SKM-1 (cell line): ENCODE results near the gene RMND5B.
A peak's percentile ranks its signal among the peaks of the same experiment; 100 is the strongest.
"Not testable (repeated sequence)": the region's sequence is repeated elsewhere in the genome, so short reads cannot be mapped to it uniquely, and the experiment has no call there.

Experiments used
- DNase-seq: peaks from one replicate; lab custom pipeline; 2025; ENCODE audit not compliant: unreplicated experiment; lab: John Stamatoyannopoulos, UW

RMND5B gene

DNA sequence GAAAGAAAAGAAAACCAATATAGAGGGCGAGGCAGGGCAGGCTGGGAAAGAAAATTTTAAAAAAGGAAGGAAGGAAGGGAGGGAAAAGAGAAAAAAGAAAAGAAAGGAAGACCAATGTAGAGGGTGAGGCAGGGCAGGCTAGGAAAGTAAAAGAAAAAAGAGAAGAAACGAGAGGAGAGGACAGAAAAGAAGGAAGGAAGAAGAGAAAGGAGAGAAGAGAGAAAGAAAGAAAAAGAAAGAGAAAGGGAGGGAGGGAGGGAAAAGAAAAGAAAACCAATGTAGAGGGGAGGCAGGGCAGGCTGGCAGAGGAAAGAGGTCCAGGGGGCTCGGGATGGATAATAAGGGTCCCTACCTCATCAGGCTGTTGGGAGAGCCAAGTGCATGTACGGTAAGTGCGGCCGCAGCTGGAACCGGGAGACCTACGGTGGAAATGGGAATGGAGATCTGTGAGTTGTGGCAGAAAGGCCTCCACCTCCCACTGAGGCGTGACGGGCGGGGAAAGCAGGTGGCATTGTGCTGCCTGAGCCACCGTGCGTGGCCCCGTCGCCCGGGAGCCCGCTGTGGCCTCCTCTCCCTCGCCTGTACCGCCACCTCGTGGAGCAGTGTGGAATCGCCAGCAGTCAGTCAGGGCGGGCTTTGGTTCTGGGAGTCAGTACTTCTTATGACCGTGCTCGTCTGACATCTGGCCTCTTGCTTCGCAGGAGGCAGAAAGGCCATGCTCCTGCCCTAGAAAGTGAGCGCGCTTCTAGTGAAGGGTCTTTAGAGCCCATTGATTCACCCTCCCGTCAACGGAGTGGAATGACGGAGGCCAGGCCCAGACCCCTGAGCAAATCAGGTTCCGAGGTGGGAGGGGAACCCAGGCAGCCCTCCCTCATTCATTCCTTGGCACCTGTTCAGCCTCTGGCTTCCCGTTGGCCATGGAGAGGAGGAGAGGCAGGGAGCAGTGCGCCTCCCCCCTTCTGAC lies 33.2 kb downstream of the RMND5B start:
- peak; percentile 56 for DNase-seq

DNA sequence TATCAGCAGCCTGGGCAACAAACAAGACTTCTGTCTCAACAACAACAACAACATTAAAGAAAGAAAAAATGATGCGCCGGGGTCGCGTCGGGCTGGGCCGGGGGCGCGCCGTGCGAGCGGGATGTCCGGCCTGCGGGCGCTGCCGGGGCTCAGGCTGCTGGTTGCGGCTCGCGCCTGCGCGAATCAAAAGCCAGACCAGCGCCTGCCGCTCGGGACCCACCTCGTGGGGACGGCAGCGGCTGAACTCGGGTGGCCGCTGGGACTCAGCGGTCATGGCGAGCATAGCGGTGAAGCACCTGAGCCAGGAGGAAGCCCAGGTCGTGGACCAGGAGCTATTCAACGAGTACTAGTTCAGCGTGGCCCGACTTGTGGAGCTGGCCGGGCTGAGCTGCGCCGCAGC lies 34.8 kb downstream of the RMND5B start:
- no peak for DNase-seq

DNA sequence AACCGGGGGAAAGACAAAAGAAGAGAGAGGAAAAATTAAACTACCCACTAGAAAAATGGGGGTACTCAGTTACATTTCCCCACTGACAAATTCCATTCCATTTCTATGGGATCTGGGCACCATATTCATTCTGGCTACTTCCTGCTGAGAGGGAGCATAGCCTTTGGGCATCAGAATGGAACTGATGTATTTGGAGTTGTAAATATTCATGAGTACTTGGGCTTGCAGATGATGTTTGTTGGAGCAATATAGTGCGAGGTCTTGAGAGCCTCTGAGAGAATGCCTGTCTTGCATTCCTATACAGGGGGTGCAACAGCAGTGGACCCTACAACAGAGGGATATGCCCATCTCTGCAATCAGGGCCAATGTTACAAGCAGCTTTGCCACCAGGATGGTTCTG lies 39.6 kb downstream of the RMND5B start:
- DNase-seq = no peak

DNA sequence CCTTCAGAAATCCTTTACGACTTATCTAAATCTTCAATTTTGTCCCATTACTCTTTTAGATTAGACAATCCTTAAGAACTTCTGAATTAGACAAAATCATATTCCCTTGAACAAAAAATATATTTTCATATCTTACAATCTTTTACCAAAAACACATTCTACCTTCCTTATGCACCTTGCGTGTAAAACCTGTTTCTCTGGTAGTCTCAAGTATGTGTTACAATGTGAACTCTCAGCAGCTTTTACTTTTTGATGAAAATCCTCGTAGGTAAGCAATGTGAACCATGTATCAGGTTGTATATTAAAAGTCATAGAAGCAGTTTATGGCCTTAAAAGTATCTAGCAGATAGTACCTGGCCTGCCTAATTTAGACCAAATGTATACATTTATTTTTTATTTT lies 43.6 kb downstream of the RMND5B start:
- no peak for DNase-seq

DNA sequence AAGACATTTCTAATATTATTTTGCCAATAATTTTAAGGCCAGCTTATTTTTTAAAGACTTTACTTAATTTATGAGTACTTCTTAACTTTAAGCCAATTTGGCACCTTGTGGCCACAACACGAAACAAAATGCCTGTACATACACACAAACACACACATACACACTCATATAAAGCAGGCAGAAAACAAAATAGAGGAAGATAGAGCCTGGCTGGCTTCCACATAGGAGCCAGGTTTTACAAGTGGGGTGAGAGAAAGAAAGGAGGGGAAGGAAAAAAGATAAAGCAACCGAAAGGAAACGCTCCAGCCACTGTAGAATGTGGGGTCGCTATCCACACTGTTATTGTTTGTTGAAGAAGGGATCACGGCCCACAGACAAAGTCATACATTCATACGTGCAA lies 46.0 kb downstream of the RMND5B start:
- no peak for DNase-seq

DNA sequence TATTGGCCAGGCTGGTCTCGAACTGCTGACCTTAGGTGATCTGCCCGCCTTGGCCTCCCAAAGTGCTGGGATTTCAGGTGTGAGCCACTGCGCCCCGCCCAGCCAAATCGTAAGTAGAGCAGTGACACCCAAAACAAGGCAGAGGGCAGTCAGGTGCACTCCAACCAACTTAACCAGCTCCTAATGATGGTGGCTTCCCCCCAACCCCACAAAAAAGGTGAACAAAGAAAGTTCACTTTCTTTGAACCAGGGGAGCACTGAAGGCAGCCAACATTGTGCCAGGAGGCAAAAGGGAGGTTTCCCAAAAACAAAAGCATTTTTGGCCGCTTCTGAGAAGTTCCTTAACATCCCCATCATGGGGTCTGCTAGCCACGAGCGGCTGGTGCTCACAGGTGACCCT lies 46.8 kb downstream of the RMND5B start:
- DNase-seq = no peak

DNA sequence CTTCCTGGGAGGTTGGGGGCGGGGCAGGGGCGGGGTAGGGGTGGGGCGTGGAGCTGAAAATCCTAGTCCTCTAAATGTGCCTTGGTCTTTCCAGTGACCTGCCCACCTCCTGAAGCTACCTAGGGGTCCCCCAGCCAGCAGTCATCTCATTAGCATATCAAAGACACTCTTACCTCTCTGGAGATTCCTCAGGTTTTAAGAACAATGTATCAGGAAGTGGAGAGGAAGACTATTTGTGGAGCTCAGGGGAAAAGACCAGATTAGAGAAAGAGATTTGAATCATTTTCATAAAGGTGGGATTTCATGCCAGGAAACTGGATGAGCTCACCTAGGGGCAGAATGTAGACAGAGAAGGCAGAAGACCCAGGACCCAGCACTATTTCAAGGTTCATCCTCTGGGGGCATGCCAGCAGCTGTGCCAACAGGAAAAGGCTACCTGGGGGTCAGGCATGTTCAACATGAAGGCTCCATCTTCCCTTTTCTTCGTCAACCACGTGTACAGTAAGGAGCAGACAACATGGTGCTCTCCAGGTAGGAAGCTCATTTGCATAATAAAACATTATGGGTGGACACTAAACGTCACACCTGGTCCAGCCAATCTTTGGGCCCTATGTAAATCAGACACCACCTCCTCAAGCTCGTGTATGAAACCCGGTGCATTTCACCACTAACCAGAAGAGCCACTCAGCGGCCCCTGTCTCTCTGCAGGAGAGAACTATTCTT lies 49.5 kb downstream of the RMND5B start:
- no peak for DNase-seq

DNA sequence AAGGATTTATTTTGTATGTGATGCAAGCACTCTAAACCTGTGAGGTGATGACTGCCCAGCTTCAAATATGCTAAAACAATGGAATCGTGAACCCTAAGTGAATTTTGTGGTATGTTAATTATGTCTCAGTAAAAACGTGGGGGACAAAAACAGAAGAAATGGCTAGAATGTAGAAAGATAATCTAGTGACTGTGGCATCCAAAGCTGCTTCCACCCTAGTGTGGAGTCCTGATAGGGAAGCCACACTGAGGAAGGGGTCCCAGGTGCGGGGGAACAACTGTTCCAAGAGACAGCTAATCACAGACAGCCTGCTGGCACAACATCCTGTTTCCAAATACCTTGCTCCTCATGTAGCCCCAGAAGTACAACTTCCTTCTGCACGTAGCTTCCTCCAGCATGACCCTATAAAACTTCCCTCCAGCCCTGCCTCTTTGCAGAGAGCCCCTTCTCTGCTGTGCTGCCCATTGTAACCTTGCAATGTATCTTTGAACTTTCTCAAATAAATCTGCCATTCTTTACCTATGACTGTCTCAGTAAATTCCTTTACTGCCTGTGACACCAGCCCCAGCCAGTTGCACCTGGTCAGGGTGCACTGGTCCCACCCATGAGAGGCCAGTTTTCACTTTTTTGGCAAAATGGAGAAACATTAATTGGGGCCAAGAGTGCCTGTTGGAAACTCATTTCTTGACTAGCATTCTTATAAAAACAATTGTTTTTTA lies 51.5 kb downstream of the RMND5B start:
- DNase-seq = peak; percentile 83

DNA sequence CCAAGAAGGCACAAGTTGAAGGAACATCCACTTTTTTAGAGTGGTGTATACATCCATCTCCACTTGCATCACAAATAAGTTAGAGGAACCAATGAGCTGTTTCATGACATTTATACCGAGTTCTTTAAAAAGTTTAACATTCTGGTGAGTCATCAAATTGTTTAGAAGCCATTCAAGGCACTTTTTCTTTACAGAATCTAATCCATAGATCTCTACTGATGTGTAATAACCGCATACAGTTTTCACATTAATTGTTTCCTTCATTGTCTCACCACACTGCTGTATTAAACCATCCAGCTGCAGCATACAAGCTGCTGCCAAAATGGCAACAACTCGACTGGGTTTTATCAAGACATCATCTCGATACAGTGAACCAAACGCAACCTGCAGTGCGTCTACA lies 55.6 kb downstream of the RMND5B start:
- DNase-seq = no peak

DNA sequence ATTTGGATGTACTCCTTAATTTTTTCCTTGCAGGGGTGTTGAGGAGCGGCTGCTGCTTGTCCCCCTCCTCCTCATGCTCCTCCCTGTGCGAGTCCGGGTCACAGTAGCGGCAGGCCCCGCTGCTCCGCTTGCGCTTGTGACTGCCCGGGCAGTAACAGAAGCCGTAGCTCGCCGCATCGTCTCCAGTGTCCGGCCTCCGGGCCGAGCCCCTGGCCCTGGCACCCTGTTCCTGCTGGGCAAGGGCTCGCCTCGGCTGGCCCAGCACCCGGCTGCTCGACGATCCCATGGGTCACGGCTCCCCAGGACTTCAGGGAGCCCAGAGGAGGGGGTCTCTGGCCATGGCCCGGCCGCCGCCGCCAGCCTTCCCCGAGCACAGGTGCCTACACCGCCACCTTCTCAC lies 56.2 kb downstream of the RMND5B start, which contains the start of gene GMCL2:
TSS of gene GMCL2 (minus strand) at position 358 of the 400 bp plus-strand sequence. CDS start at position 286, 72 bp downstream.
- DNase-seq = no peak

DNA sequence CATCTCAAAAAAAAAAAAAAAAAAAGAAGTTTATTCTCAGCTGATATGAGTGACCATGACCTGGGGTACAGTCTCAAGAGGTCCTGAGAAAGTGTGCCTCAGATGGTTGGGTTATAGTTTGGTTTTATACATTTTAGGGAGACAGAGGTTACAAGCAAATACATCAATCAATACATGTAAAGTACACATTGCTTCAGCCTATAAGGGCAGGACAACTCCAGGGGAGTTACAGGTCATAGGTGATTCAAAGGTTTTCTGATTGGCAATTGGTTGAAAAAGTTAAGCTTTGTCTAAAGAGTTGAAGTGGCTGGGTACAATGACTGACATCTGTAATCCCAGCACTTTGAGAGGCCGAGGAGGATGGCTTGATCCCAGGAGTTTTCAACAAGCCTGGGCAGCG lies 58.6 kb downstream of the RMND5B start:
- no peak for DNase-seq

DNA sequence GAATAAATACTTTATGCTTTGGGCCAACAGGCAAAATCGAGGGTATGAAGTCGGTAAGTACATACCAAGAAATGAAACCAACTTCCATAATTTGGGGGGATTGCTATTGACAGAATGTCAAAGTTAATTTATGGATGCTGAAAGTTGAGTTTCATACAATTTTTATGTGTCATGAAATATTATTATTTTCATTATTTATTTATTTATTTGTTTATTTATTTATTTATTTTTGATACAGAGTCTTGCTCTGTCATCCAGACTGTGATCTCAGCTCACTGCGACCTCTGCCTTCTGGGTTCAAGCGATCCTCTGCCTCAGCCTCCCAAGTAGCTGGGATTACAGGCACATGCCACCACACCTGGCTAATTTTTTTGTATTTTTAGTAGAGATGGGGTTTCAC lies 60.8 kb downstream of the RMND5B start:
- no peak for DNase-seq

DNA sequence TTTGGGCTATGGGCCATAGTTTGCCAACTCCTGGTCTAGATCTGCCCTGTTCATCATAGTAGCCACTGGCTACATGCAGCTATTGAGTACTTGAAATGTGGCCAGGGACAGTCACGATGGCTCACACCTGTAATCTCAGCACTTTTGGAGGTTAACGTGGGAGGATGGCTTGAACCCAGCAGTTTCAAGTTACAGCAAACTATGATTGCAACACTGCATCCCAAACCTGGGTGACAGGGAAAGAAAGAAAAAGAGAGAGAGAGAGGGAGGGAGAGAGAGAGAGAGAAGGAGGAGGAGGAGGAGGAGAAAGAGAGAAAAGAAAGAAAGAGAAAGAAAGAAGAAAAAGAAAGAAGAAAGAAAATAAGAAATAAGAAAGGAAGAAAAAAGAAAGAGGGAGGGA lies 61.4 kb downstream of the RMND5B start:
- no peak for DNase-seq

DNA sequence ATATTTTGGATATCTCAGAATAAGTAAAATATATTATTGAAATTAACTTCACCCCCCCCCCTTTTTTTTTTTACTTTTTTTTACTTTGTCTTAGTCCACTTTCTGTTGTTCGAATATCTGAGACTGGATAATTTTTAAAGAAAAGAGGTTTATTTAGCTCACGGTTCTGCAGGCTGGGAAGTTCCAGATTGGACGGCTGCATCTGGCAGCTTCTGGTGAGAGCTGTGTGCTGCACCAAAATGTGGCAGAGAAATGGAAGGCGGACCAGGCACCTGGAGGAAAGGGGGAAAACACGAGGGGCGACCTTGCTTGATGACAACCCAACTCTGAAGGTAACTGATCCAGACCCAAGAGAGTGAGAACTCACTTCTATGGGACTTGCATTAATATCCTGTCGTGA lies 62.0 kb downstream of the RMND5B start:
- no peak for DNase-seq

DNA sequence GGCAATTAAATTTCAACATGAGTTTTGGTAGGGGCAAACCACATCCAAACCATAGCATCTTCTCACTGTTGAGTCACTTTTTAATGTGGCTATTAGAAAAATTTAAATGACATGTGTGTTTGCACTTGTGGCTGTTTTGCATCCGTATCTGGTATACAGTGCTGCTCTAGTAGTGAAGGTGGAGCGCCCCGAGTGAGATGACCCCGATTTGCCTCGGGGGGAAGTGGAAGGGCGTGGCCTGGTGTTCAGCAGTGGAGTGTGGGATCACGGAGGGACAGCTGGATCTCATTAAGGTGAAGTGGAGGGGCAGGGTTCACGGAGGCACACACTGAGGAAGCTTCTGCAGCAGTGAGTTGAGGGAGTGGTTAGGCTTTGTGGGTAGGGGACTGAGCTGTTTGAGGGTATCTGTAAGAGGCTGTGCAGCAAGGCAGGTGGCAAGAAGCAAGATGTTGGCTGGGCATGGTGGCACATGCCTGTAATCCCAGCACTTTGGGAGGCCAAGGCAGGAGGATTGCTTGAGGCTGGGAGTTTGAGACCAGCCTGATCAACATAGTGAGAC lies 62.5 kb downstream of the RMND5B start:
- no peak for DNase-seq

DNA sequence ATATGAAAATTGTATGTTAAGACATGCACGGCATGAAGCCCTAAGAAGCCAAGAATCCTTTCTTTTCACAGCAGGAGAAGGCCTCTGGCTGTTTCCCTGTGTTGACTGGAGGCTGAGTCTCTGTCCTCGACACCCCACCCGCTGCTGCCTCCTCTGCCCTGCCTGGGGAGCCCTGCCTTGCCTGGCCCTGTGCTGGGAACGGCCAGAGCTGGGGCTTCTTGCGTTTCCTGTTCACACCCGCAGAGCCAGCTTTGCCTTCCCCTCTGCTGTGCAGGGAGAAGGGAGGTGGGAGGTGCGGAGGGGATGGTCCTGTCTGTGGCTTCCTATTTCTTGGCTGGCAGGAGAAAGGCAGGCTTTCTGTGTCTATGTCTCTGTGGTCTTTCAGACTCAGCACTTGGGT lies 63.2 kb downstream of the RMND5B start:
- no peak for DNase-seq

DNA sequence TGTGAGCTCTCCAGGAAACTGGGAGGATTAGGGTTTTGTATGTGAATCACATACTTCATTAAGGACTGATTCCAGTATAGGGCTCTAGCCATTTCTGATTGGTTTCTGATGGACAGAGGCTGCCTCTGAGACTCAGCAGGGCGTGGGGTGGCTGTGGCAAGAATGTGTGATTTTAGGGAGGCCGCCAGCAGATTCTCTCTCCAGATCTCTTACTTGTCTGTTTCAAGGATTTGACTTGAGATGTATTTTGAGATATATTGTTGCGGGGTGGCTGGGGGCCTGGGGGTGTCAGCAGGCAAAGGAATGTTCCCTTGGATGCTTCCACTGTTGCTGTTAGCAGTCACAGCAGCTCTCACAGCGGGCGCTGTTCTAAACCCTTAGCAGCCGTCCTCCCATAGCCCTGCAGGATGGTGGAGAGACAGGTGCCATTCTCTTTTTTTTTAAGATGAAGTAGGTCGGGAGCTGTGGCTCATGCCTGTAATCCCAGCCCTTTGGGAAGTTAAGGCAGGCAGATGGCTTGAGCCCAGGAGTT lies 65.5 kb downstream of the RMND5B start:
- no peak for DNase-seq

DNA sequence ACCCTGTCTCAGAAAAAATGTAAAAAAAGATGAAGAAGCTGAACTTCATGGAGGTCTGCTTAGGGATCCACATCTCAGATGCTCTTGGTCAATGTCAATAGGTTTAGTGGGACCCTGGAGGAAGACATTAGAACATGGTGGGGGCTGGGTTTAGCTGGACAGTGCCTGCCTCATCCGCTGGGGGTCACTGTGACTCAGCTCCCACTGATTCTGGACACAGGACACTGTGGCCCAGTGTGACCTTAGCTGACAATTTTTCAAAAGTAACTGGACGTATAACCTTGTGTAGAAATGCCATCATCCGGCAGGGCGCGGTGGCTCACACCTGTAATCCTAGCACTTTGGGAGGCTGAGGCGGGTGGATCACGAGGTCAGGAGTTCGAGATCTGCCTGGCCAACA lies 66.2 kb downstream of the RMND5B start:
- DNase-seq = no peak

DNA sequence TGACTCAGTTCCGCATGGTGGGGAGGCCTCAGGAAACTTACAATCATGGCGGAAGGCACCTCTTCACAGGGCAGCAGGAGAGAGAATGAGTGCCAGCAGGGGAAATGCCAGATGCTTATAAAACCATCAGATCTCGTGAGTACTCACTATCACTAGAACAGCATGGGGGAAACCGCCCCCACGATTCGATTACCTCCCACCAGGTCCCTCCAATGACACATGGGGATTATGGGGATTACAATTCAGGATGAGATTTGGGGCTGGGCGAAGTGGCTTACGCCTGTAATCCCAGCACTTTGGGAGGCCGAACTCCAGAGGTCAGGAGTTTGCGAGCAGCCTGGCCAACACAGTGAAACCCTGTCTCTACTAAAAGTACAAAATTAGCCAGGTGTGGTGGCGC lies 67.3 kb downstream of the RMND5B start:
- not testable (repeated sequence) for DNase-seq

DNA sequence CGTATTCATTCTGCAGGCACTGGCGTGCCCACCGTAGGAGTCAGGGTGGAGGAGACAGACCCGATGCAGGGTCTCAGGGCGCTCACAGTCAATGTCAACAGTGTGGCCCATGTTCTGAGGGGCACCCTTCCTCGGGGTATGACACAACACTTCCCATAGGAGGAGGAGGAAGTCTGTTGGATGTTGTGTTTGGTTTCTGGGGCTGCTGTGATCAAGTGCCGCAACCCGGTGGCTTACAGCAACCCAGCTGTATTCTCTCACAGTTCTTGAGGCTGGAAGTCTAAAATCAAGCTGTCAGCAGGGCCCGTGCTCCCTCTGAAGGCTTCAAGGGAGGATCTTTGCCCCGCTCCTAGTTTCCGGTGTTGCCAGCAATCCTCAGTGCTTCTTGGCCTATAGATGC lies 67.9 kb downstream of the RMND5B start:
- DNase-seq = no peak
